Mesendoderm (in vitro differentiated cells): ENCODE measurements around the gene MS4A12.

Source experiments
- DNase-seq: peaks from one replicate; pipeline ENCODE4 v3.0.0; 2013
- H2AK5ac ChIP-seq: 2 replicates; pipeline ENCODE4 v1.6.1; 2013; ENCODE audit warnings: low read length, inconsistent platforms
- H2BK120ac ChIP-seq: 2 replicates; pipeline ENCODE4 v1.6.1; 2013; ENCODE audit warnings: low read depth, mild to moderate bottlenecking, low read length, moderate library complexity, mixed read lengths
- H2BK15ac ChIP-seq: replicated peaks from 2 replicates; pipeline ENCODE4 v1.6.1; 2013; ENCODE audit warnings: low read depth, mild to moderate bottlenecking, moderate library complexity
- H2BK5ac ChIP-seq: 2 replicates; pipeline ENCODE4 v1.6.1; 2013; ENCODE audit warnings: low read length, inconsistent platforms
- H3K18ac ChIP-seq: 2 replicates; pipeline ENCODE4 v1.6.1; 2013; ENCODE audit warnings: mild to moderate bottlenecking, low read length, mixed read lengths
- H3K23ac ChIP-seq: one replicate; pipeline ENCODE4 v1.6.1; 2013; ENCODE audit warnings: low read length
- H3K27ac ChIP-seq: 2 replicates; pipeline ENCODE4 v1.5.1; 2013; ENCODE audit warnings: low read depth, mild to moderate bottlenecking, inconsistent platforms, low read length, moderate library complexity
- H3K27me3 ChIP-seq: 2 replicates; pipeline ENCODE4 v1.6.1; 2013; ENCODE audit warnings: low read length, control low read depth, mild to moderate bottlenecking, inconsistent platforms; ENCODE audit not compliant: insufficient read depth, poor library complexity
- H3K36me3 ChIP-seq: 2 replicates; pipeline ENCODE4 v1.6.1; 2013; ENCODE audit warnings: low read length, inconsistent platforms; ENCODE audit not compliant: control insufficient read depth, insufficient read depth
- H3K4ac ChIP-seq: one replicate; pipeline ENCODE4 v1.6.1; 2013; ENCODE audit warnings: low read depth, mild to moderate bottlenecking, low read length, moderate library complexity
- H3K4me1 ChIP-seq: 2 replicates; pipeline ENCODE4 v1.6.1; 2013; ENCODE audit warnings: low read depth, low read length, inconsistent platforms; ENCODE audit not compliant: control insufficient read depth
- H3K4me2 ChIP-seq: 2 replicates; pipeline ENCODE4 v1.6.1; 2013; ENCODE audit warnings: low read length
- H3K4me3 ChIP-seq: 2 replicates; pipeline ENCODE4 v1.5.1; 2013; ENCODE audit warnings: mild to moderate bottlenecking, low read length
- H3K56ac ChIP-seq: one replicate; pipeline ENCODE4 v1.6.1; 2013; ENCODE audit warnings: low read length
- H3K79me1 ChIP-seq: 2 replicates; pipeline ENCODE4 v1.6.1; 2013; ENCODE audit warnings: low read length, inconsistent platforms
- H3K79me2 ChIP-seq: 2 replicates; pipeline ENCODE4 v1.6.1; 2013; ENCODE audit warnings: mild to moderate bottlenecking, low read length; ENCODE audit not compliant: control insufficient read depth, insufficient read depth
- H3K9ac ChIP-seq: 2 replicates; pipeline ENCODE4 v1.6.1; 2013; ENCODE audit warnings: low read length, inconsistent platforms
- H4K5ac ChIP-seq: one replicate; pipeline ENCODE4 v1.6.1; 2013; ENCODE audit warnings: low read length
- H4K8ac ChIP-seq: one replicate; pipeline ENCODE4 v1.6.1; 2013; ENCODE audit warnings: low read depth, mild to moderate bottlenecking, control low read depth, low read length, moderate library complexity
- WGBS: extraction: QIAGEN DNeasy Blood & Tissue Kit; methylation state at CpG from one replicate; pipeline ENCODE4 v1.1.7; 2013; ENCODE audit warnings: low lambda C conversion rate, missing lambda C conversion rate; ENCODE audit not compliant: insufficient coverage; ENCODE audit errors: extremely low coverage; 5-methylcytosine and 5-hydroxymethylcytosine counted together

Gene MS4A12

DNA sequence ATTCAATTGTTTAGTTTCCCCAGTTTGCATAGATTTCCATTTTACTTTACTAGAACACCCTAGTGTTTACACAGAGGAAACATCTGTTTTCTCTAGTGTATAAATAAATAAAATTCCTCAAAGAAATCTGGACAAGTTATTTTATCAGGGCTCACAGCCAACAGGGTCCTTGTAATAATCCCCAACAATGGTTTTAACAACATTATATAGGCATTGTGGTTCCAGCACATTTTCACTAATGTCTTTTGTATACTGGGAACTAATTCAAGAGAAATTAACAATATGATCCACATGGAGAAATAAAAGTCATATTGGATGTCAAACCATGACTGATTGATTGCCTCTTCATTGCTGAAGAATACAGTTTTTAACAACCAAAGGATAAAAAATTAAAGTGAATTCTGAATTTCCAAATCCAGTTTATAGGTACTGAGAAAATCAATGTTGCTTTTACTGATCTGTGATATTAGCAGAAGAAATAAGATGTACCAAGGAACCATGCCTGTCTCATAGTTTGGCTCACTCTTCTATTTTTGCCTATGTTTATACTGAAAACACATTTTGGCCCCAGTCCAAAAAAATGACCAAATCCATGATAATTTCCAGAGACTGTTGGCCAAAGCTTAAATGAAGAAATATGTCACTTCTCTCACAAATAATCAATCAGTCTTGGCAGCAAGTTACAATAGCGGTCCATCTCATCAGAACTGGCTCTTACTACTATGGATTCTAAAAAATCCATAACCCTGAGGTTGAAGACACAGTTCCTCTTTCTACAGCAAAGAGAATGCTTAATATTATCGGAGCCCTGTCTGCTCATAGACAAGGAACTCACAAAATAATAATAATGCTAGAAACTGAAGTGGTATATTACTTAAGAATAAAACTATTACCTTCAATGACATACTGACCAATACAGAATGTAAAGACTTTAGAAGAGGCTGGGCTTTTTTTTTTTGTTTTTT is 21.2 kb downstream of the MS4A12 start:
- no peak overlapping the region for H3K23ac ChIP-seq
- no peaks in the 10 kb centered on the region for H3K36me3 ChIP-seq
- no peak overlapping the region for H3K4ac ChIP-seq
- H3K18ac ChIP-seq: no peak overlapping the region
- H4K8ac ChIP-seq: no peak overlapping the region
- no peak overlapping the region for H3K4me2 ChIP-seq
- H2BK120ac ChIP-seq: no peak overlapping the region
- H2BK5ac ChIP-seq: no peak overlapping the region
- H3K79me2 ChIP-seq: no peaks in the 10 kb centered on the region
- DNase-seq: no peak
- H2BK15ac ChIP-seq: no peak overlapping the region
- H3K9ac ChIP-seq: no peak overlapping the region
- H3K27me3 ChIP-seq: no peaks in the 10 kb centered on the region
- H3K56ac ChIP-seq: no peak overlapping the region
- WGBS: no CpG with 5 or more reads among the region's 2 CpGs
- H2AK5ac ChIP-seq: no peak overlapping the region
- H3K4me3 ChIP-seq: no peak overlapping the region
- no peak overlapping the region for H4K5ac ChIP-seq
- H3K4me1 ChIP-seq: no peaks in the 10 kb centered on the region
- no peak overlapping the region for H3K27ac ChIP-seq
- no peaks in the 10 kb centered on the region for H3K79me1 ChIP-seq

- Histone ChIP-seq H3K4me1 (no peaks in the 10 kb centered on the region), H3K4me3 (no peak within 1 kb of the TSS), H3K18ac (no peak within 1 kb of the TSS), H2AK5ac (no peak within 1 kb of the TSS), H3K4ac (no peak within 1 kb of the TSS), H3K79me2 (no peaks in the 10 kb centered on the region), H4K5ac (no peak within 1 kb of the TSS), H3K56ac (no peak within 1 kb of the TSS), H3K27me3 (no peaks in the 10 kb centered on the region), H2BK120ac (no peak within 1 kb of the TSS), H2BK15ac (no peak within 1 kb of the TSS), H4K8ac (no peak within 1 kb of the TSS), H3K4me2 (no peak within 1 kb of the TSS), H3K23ac (no peak within 1 kb of the TSS), H3K9ac (no peak within 1 kb of the TSS), H2BK5ac (no peak within 1 kb of the TSS), H3K27ac (no peak within 1 kb of the TSS), H3K36me3 (no peaks in the 10 kb centered on the region), H3K79me1 (no peaks in the 10 kb centered on the region)
- no peak for DNase-seq
- WGBS: no CpG with 5 or more reads among the region's 29 CpGs
These were observed 22.7 kb downstream of the MS4A12 start, which contains the start of gene MS4A13 for GRCh38 chr11:60515144-60515855. Gene MS4A13 (plus strand): TSS chr11:60515392. CDS start chr11:60518084, 2,692 bp downstream.

- Histone ChIP-seq H3K79me1 (no peaks in the 10 kb centered on the region), H2BK120ac (no peak overlapping the region), H2BK15ac (no peak overlapping the region), H4K8ac (no peak overlapping the region), H4K5ac (no peak overlapping the region), H3K18ac (no peak overlapping the region), H3K9ac (no peak overlapping the region), H2AK5ac (no peak overlapping the region), H3K4me3 (no peak overlapping the region), H3K79me2 (no peaks in the 10 kb centered on the region), H3K23ac (no peak overlapping the region), H3K27me3 (no peaks in the 10 kb centered on the region), H3K27ac (no peak overlapping the region), H3K36me3 (no peaks in the 10 kb centered on the region), H3K4me2 (no peak overlapping the region), H3K4me1 (no peaks in the 10 kb centered on the region), H2BK5ac (no peak overlapping the region), H3K4ac (no peak overlapping the region), H3K56ac (no peak overlapping the region)
- no peak for DNase-seq
- WGBS: no CpG with 5 or more reads among the region's 1 CpG
These were observed 35.9 kb downstream of the MS4A12 start for GRCh38 chr11:60528465-60528864.

- Histone ChIP-seq H2BK120ac (no peak overlapping the region), H3K56ac (no peak overlapping the region), H3K4ac (no peak overlapping the region), H3K4me1 (no peaks in the 10 kb centered on the region), H4K5ac (no peak overlapping the region), H2AK5ac (no peak overlapping the region), H3K36me3 (no peaks in the 10 kb centered on the region), H2BK5ac (no peak overlapping the region), H3K79me1 (no peaks in the 10 kb centered on the region), H4K8ac (no peak overlapping the region), H3K4me3 (no peak overlapping the region), H3K23ac (no peak overlapping the region), H3K27ac (no peak overlapping the region), H3K9ac (no peak overlapping the region), H3K79me2 (no peaks in the 10 kb centered on the region), H3K27me3 (no peaks in the 10 kb centered on the region), H3K4me2 (no peak overlapping the region), H3K18ac (no peak overlapping the region), H2BK15ac (no peak overlapping the region)
- WGBS: no CpG with 5 or more reads among the region's 1 CpG
- peak; percentile 23 for DNase-seq
These were observed 36.4 kb downstream of the MS4A12 start for GRCh38 chr11:60528934-60529333.

DNA sequence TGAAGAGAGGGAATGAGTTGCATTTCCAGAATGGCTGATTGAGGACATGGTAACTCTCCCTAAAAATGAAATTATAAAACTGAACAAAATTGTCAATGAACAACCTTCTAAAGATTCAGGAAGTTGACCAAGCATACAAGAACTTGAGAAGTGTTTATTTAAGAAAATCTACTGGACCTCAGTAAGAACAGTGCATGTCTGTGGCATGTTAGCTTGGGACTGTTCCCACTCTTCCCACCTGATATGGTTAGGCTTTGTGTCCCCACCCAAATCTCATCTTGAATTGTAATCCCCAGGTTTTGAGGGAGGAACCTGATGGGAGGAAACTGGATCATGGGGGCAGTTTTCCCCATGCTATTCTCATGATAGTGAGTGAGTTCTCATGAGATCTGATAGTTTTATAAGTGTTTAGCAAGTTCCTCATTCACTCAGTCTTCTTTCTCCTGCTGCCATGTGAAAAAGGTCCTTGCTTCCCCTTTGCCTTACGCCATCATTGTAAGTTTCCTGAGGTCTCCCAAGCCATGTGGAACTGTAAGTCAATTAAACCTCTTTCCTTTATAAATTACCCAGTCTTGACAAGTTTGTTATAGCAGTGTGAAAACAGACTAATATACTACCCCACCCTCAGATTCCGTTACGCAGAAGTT is 38.0 kb downstream of the MS4A12 start:
- Histone ChIP-seq H4K5ac (no peak overlapping the region), H4K8ac (no peak overlapping the region), H3K27me3 (no peaks in the 10 kb centered on the region), H3K18ac (no peak overlapping the region), H3K9ac (no peak overlapping the region), H3K79me2 (no peaks in the 10 kb centered on the region), H3K27ac (no peak overlapping the region), H3K4me2 (no peak overlapping the region), H3K79me1 (no peaks in the 10 kb centered on the region), H3K4ac (no peak overlapping the region), H2BK15ac (no peak overlapping the region), H3K36me3 (no peaks in the 10 kb centered on the region), H3K23ac (no peak overlapping the region), H2BK5ac (no peak overlapping the region), H3K56ac (no peak overlapping the region), H2BK120ac (no peak overlapping the region), H3K4me1 (no peaks in the 10 kb centered on the region), H3K4me3 (no peak overlapping the region), H2AK5ac (no peak overlapping the region)
- WGBS: no CpG with 5 or more reads among the region's 3 CpGs
- no peak for DNase-seq
